ENCODE data around the gene RAB1A.

Gene RAB1A

DNA sequence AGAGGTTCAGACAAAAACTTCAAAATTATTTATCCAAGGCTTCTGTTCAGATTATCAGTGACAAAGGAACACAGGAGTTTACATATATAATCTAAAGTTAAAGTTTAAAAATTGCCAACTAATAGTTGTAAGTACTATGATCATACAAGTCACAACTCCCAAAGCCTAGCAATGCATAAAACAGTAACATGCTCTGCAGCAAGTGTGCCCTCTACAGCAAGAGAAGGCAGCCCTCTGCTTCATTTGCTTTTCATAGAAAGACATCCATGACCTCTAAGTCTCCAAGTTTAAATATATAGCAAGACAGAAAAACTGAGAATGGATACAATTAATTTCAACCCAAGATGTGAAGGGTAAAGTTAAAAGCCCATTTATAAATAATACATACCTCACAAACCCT is 13.3 kb downstream of the RAB1A start:
- no peaks in the 10 kb centered on the region for H3K9me3 ChIP-seq (ENCODE audit: control insufficient read depth, insufficient read depth, low read length)
- no peak overlapping the region for H3K4me3 ChIP-seq (ENCODE audit: low read length)
- no peaks in the 10 kb centered on the region for H3K4me1 ChIP-seq (ENCODE audit: control insufficient read depth, insufficient read depth, low read length)
- DNase-seq (ENCODE audit: low read depth, low spot score) = no peak
- no peak overlapping the region for H3K27ac ChIP-seq (ENCODE audit: low read length)
- H3K36me3 ChIP-seq (ENCODE audit: control insufficient read depth, insufficient read depth, low read length) = no peaks in the 10 kb centered on the region
- H3K27me3 ChIP-seq (ENCODE audit: control insufficient read depth, insufficient read depth, low read length) = no peaks in the 10 kb centered on the region

DNA sequence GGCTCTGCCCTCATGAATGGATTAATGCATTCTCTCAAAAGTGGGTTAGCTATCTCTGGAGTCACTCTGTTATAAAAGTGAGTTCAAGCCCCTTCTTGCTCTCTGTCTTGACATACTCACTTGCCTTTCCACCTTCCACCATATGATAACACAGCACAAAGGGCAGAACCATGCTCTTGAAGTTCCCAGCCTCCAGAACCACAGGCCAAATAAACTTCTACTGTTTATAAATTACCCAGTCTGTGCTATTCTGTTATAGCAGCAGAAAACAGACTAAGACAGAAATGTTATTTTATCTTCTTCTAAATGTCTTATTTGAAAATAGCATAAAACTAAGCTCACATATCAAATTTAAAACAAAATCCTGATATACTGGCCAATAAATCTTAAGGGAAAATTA is 15.0 kb downstream of the RAB1A start:
- Histone ChIP-seq H3K27ac (ENCODE audit: low read length) (no peak overlapping the region), H3K4me1 (ENCODE audit: control insufficient read depth, insufficient read depth, low read length) (no peaks in the 10 kb centered on the region), H3K4me3 (ENCODE audit: low read length) (no peak overlapping the region), H3K9me3 (ENCODE audit: control insufficient read depth, insufficient read depth, low read length) (no peaks in the 10 kb centered on the region), H3K36me3 (ENCODE audit: control insufficient read depth, insufficient read depth, low read length) (no peaks in the 10 kb centered on the region), H3K27me3 (ENCODE audit: control insufficient read depth, insufficient read depth, low read length) (no peaks in the 10 kb centered on the region)
- no peak for DNase-seq (ENCODE audit: low read depth, low spot score)

DNA sequence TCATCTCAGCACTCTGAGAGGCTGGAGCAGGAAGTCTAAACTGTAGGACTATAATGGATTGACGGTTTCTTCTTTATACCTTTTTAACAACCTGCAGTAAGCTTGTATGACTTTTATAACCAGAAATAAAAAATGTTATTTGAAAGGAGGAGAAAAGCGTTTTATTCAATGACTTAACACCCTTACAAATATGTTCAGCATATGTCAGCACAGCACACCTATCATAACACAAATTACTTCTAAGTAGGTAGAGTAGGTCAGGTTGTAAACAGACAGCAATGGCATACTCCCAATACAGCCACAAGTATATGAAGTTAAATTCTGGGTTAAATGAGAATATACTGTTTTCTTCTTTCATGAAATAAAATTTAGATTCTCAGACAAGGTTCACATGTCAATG is 16.1 kb downstream of the RAB1A start:
- no peak overlapping the region for H3K27ac ChIP-seq (ENCODE audit: low read length)
- H3K36me3 ChIP-seq (ENCODE audit: control insufficient read depth, insufficient read depth, low read length) = no peaks in the 10 kb centered on the region
- H3K4me1 ChIP-seq (ENCODE audit: control insufficient read depth, insufficient read depth, low read length) = no peaks in the 10 kb centered on the region
- H3K9me3 ChIP-seq (ENCODE audit: control insufficient read depth, insufficient read depth, low read length) = no peaks in the 10 kb centered on the region
- WGBS (ENCODE audit: insufficient coverage, insufficient read length) = no CpG with 5 or more reads among the region's 2 CpGs
- H3K27me3 ChIP-seq (ENCODE audit: control insufficient read depth, insufficient read depth, low read length) = no peaks in the 10 kb centered on the region
- no peak for DNase-seq (ENCODE audit: low read depth, low spot score)
- H3K4me3 ChIP-seq (ENCODE audit: low read length) = no peak overlapping the region

DNA sequence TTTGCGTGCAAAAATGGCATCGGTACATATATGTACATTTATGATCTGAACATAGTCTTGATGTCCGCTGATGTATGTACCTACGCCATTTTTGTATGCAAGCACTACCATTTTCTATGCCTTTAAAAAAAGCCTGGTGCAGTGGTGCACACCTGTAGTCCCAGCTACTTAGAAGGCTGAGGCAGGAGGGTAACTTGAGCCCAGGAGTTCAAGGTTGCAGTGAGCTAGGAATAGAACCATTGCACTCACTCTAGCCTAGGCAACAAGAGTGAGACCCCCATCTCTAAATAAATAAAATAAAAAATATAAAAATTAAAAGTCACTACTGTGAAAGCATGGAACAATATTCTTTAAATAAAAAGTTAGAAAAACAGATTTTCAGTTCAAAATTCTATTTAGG is 16.7 kb downstream of the RAB1A start:
- H3K9me3 ChIP-seq (ENCODE audit: control insufficient read depth, insufficient read depth, low read length) = no peaks in the 10 kb centered on the region
- no peaks in the 10 kb centered on the region for H3K36me3 ChIP-seq (ENCODE audit: control insufficient read depth, insufficient read depth, low read length)
- H3K4me3 ChIP-seq (ENCODE audit: low read length) = no peak overlapping the region
- no CpG with 5 or more reads among the region's 4 CpGs for WGBS (ENCODE audit: insufficient coverage, insufficient read length)
- no peak for DNase-seq (ENCODE audit: low read depth, low spot score)
- H3K4me1 ChIP-seq (ENCODE audit: control insufficient read depth, insufficient read depth, low read length) = no peaks in the 10 kb centered on the region
- H3K27ac ChIP-seq (ENCODE audit: low read length) = no peak overlapping the region
- H3K27me3 ChIP-seq (ENCODE audit: control insufficient read depth, insufficient read depth, low read length) = no peaks in the 10 kb centered on the region

DNA sequence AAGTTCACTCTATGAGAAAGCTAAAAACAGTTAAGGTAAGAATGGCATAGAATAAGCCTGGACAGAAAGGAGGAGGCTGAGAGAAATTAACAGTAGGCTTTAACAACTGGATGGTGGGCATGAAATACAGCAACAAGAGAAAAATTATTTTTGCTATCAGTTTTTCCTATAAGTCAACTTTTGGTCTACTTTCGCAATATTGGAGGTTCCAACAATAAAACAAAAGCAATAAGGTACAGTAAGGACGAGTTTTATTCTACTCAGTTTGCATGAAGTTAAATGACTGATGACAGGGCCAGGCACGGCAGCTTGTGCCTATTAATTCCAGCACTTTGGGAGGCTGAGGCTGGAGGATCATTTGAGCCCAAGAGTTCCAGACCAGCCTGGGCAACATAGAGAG is 17.3 kb downstream of the RAB1A start:
- Histone ChIP-seq H3K27me3 (ENCODE audit: control insufficient read depth, insufficient read depth, low read length) (no peaks in the 10 kb centered on the region), H3K27ac (ENCODE audit: low read length) (no peak overlapping the region), H3K36me3 (ENCODE audit: control insufficient read depth, insufficient read depth, low read length) (no peaks in the 10 kb centered on the region), H3K4me1 (ENCODE audit: control insufficient read depth, insufficient read depth, low read length) (no peaks in the 10 kb centered on the region), H3K4me3 (ENCODE audit: low read length) (no peak overlapping the region), H3K9me3 (ENCODE audit: control insufficient read depth, insufficient read depth, low read length) (no peaks in the 10 kb centered on the region)
- WGBS (ENCODE audit: insufficient coverage, insufficient read length) = no CpG with 5 or more reads among the region's 3 CpGs
- no peak for DNase-seq (ENCODE audit: low read depth, low spot score)

DNA sequence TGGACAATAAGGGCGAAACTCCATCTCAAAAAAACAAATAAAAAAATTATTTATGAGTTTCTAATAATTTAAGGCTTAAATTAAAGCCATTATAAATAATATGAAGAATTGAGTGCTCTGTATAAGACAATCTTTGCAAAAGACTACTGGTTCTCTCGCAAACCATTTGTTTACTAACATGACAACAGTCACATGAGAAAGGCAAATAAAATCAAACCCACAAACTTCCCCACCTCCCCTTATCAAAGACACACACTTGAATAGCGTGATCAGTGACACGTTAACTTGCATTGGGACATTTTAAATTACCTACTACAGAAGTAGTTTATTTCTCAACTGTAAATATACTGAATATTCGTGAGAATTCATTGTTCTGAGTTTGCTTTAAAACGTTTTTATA is 21.1 kb downstream of the RAB1A start:
- Histone ChIP-seq H3K4me3 (ENCODE audit: low read length) (no peak overlapping the region), H3K4me1 (ENCODE audit: control insufficient read depth, insufficient read depth, low read length) (no peaks in the 10 kb centered on the region), H3K27ac (ENCODE audit: low read length) (no peak overlapping the region), H3K36me3 (ENCODE audit: control insufficient read depth, insufficient read depth, low read length) (no peaks in the 10 kb centered on the region), H3K9me3 (ENCODE audit: control insufficient read depth, insufficient read depth, low read length) (no peaks in the 10 kb centered on the region), H3K27me3 (ENCODE audit: control insufficient read depth, insufficient read depth, low read length) (no peaks in the 10 kb centered on the region)
- no peak for DNase-seq (ENCODE audit: low read depth, low spot score)
- no CpG with 5 or more reads among the region's 6 CpGs for WGBS (ENCODE audit: insufficient coverage, insufficient read length)

DNA sequence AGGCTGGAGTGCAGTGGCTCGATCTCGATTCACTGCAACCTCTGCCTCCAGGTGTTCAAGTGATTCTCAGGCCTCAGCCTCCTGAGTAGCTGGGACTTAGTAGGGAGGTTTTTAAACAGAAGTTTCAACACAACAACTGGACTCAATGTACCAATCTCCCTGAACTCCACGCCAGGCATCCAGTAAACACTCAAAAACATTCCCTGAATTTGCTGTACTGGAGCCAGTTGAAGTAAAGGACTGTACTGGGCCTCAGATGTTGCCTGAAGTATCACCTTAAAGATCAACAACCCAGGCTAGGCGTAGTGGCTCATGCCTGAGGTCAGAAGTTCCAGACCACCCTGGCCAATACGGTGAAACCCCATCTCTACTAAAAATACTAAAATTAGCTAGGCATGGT is 22.4 kb downstream of the RAB1A start:
- H3K4me3 ChIP-seq (ENCODE audit: low read length) = no peak overlapping the region
- WGBS (ENCODE audit: insufficient coverage, insufficient read length) = no CpG with 5 or more reads among the region's 5 CpGs
- no peak overlapping the region for H3K27ac ChIP-seq (ENCODE audit: low read length)
- peaks cover 3% of the 10 kb centered on the region; the same call in 1 of the 2 replicates for H3K36me3 ChIP-seq (ENCODE audit: control insufficient read depth, insufficient read depth, low read length)
- H3K4me1 ChIP-seq (ENCODE audit: control insufficient read depth, insufficient read depth, low read length) = no peaks in the 10 kb centered on the region
- H3K27me3 ChIP-seq (ENCODE audit: control insufficient read depth, insufficient read depth, low read length) = no peaks in the 10 kb centered on the region
- H3K9me3 ChIP-seq (ENCODE audit: control insufficient read depth, insufficient read depth, low read length) = no peaks in the 10 kb centered on the region
- DNase-seq (ENCODE audit: low read depth, low spot score) = no peak

DNA sequence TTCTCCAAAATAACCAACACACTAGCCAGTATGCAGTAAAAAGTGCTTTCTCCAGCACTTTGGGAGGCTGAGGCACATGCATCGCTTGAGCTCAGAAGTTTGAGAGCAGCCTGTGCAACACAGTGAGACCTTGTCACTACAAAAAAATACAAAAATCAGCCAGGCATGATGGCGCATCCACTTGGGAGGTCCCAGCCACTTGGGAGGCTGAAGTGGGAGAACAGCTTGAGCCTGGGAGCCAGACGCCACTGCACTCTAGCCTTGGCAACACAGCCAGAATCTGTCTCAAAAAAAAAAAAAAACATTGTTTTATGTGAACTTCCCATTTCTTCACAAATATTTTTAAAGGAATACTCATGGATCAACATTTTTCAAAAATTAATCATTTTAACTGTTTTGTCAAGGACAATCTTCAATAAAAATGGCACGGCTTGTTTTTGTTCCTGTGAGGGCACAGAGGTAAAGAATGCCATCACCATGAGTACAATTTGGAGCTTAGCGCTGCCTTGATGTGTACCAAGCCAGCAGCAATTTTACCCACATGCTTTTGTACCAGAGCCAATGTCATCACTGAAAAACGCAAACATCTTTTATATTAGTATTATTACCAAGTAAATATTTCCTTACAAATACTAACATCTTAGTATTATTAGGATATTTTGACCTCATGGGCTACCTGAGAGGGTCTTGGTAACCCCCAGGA is 26.7 kb downstream of the RAB1A start:
- no peaks in the 10 kb centered on the region for H3K9me3 ChIP-seq (ENCODE audit: control insufficient read depth, insufficient read depth, low read length)
- H3K4me3 ChIP-seq (ENCODE audit: low read length) = no peak overlapping the region
- no peaks in the 10 kb centered on the region for H3K4me1 ChIP-seq (ENCODE audit: control insufficient read depth, insufficient read depth, low read length)
- WGBS (ENCODE audit: insufficient coverage, insufficient read length) = no CpG with 5 or more reads among the region's 6 CpGs
- H3K27ac ChIP-seq (ENCODE audit: low read length) = no peak overlapping the region
- no peak for DNase-seq (ENCODE audit: low read depth, low spot score)
- peaks cover 3% of the 10 kb centered on the region; the same call in 1 of the 2 replicates for H3K36me3 ChIP-seq (ENCODE audit: control insufficient read depth, insufficient read depth, low read length)
- H3K27me3 ChIP-seq (ENCODE audit: control insufficient read depth, insufficient read depth, low read length) = no peaks in the 10 kb centered on the region

DNA sequence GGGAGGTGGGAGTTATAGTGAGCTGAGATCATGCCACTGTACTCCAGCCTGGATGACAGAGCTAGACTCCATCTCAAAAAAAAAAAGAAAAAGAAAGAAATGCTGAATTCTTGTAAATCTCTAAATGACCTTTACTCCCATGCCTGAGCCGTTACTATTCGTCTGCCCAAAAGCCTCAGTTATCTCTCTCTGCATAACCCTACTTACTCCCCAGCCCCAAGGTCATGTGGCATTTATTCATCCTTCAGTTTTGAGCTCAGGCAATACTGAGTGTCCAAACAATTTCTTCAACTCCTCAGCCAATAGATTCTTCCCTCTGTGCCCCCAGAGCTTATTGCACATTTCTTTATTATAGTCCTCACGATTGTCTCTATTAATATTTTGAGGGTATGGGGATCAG is 28.8 kb downstream of the RAB1A start:
- Histone ChIP-seq H3K27me3 (ENCODE audit: control insufficient read depth, insufficient read depth, low read length) (no peaks in the 10 kb centered on the region), H3K4me3 (ENCODE audit: low read length) (no peak overlapping the region), H3K27ac (ENCODE audit: low read length) (no peak overlapping the region), H3K36me3 (ENCODE audit: control insufficient read depth, insufficient read depth, low read length) (peaks cover 3% of the 10 kb centered on the region; the same call in 1 of the 2 replicates), H3K4me1 (ENCODE audit: control insufficient read depth, insufficient read depth, low read length) (no peaks in the 10 kb centered on the region), H3K9me3 (ENCODE audit: control insufficient read depth, insufficient read depth, low read length) (no peaks in the 10 kb centered on the region)
- no peak for DNase-seq (ENCODE audit: low read depth, low spot score)
- no CpG with 5 or more reads among the region's 3 CpGs for WGBS (ENCODE audit: insufficient coverage, insufficient read length)

DNA sequence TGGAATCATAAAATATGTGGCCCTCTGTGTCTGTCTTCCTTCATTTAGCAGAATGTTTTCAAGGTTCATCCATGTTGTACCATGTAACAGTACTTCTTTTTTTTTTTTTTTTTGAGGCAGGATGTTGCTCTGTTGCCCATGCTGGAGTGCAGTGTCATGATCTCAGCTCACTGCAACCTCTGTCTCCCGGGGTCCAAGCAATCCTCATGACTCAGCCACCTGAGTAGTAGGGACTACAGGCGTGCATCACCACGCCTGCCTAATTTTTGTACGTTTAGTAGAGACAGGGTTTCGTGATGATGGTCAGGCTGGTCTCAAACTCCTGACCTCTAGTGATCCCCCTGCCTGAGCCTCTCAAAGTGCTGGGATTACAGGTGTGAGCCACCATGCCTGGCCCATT is 31.2 kb downstream of the RAB1A start:
- Histone ChIP-seq H3K9me3 (ENCODE audit: control insufficient read depth, insufficient read depth, low read length) (no peaks in the 10 kb centered on the region), H3K36me3 (ENCODE audit: control insufficient read depth, insufficient read depth, low read length) (peaks cover 3% of the 10 kb centered on the region; the same call in 1 of the 2 replicates), H3K4me3 (ENCODE audit: low read length) (no peak overlapping the region), H3K27ac (ENCODE audit: low read length) (no peak overlapping the region), H3K4me1 (ENCODE audit: control insufficient read depth, insufficient read depth, low read length) (no peaks in the 10 kb centered on the region), H3K27me3 (ENCODE audit: control insufficient read depth, insufficient read depth, low read length) (no peaks in the 10 kb centered on the region)
- DNase-seq (ENCODE audit: low read depth, low spot score) = no peak
- no CpG with 5 or more reads among the region's 5 CpGs for WGBS (ENCODE audit: insufficient coverage, insufficient read length)

DNA sequence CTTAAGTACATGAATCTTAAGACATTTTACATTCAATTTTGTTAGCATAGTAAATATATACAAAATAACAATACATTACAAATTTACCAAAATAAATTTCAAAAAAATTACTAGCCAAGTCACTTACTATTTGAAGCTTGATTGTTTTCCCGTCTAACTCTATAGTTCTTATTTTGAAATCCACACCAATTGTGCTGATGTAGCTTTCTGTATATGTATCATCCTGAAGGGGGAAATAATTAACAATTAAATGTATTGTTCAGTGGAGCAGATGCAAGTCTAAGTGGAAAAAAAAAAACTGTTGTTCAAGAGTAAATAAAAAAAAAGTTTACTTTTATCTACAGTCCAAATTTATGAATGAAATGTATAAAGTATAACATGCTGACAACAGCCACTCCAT is 32.1 kb downstream of the RAB1A start:
- Histone ChIP-seq H3K9me3 (ENCODE audit: control insufficient read depth, insufficient read depth, low read length) (no peaks in the 10 kb centered on the region), H3K4me1 (ENCODE audit: control insufficient read depth, insufficient read depth, low read length) (no peaks in the 10 kb centered on the region), H3K27ac (ENCODE audit: low read length) (no peak overlapping the region), H3K27me3 (ENCODE audit: control insufficient read depth, insufficient read depth, low read length) (no peaks in the 10 kb centered on the region), H3K36me3 (ENCODE audit: control insufficient read depth, insufficient read depth, low read length) (peaks cover under 1% of the 10 kb centered on the region; the same call in 1 of the 2 replicates), H3K4me3 (ENCODE audit: low read length) (no peak overlapping the region)
- DNase-seq (ENCODE audit: low read depth, low spot score) = no peak
- 100% methylated on average over 1 of the region's 1 CpG for WGBS (ENCODE audit: insufficient coverage, insufficient read length)
